Measurements from ENCODE around the gene VENTX. TPM values are rescaled to one million over a fixed set of nuclear protein-coding genes. Genes with fewer than 3 reads are reported as not detected.

Gene VENTX
- polyA plus RNA-seq, 1 donor (not counting 4 experiments of a cell fraction or from before 2014, with no cell fraction given) = not detected

- Histone ChIP-seq H3K9ac (ENCODE audit: control insufficient read depth, extremely low read depth, insufficient read depth, low read length) (no peak overlapping the region), H3K27ac (ENCODE audit: control insufficient read depth, insufficient read depth, low read length) (no peak overlapping the region), H4K20me1 (ENCODE audit: control insufficient read depth, extremely low read depth, insufficient read depth, low read length) (no peaks in the 10 kb centered on the region), H3K4me1 (ENCODE audit: control insufficient read depth, extremely low read depth, insufficient read depth, low read length) (no peaks in the 10 kb centered on the region), H3K27me3 (ENCODE audit: control insufficient read depth, extremely low read depth, insufficient read depth, low read length) (peaks cover 19% of the 10 kb centered on the region), H3K36me3 (ENCODE audit: control insufficient read depth in 2 of 2, extremely low read depth in 1 of 2, insufficient read depth in 2 of 2, low read length in 2 of 2) (no peaks in the 10 kb centered on the region), H3K4me3 (ENCODE audit: control insufficient read depth in 2 of 3, extremely low read depth in 1 of 3, insufficient read depth in 2 of 3, low read depth in 1 of 3, low read length in 3 of 3) (no peak overlapping the region), H2AFZ (ENCODE audit: control insufficient read depth, low read length) (no peak overlapping the region), H3K9me3 (ENCODE audit: control insufficient read depth, low read depth, low read length) (no peaks in the 10 kb centered on the region), H3K4me2 (ENCODE audit: control insufficient read depth, extremely low read depth, insufficient read depth, low read depth, low read length) (no peak overlapping the region), H3K9me1 (ENCODE audit: control insufficient read depth, extremely low read depth, insufficient read depth, low read length) (no peaks in the 10 kb centered on the region), H3K79me2 (ENCODE audit: control insufficient read depth, insufficient read depth, low read length) (no peaks in the 10 kb centered on the region)
- dilution Hi-C loops (cut with MboI; ENCODE audit: extremely low pct_ligation_motif_present, low sequenced_read_pairs) = no loop called here
- TF ChIP-seq CTCF (optimal IDR thresholded peaks at IDR 0.05 in 1 of 3, IDR thresholded peaks at IDR 0.05 in 1 of 3, conservative IDR thresholded peaks at IDR 0.05 in 1 of 3; ENCODE audit: extremely low read depth in 1 of 3, insufficient read depth in 2 of 3, low read length in 3 of 3) = no peak
- no peak for TF ChIP-seq EZH2 (IDR thresholded peaks at IDR 0.05; ENCODE audit: low read length)
- DNase-seq (ENCODE audit: low read depth, low spot score) (no peak), FAIRE-seq (no peak)
These were observed 34.6 kb upstream of the VENTX start for GRCh38 chr10:133202778-133203651.

- H3K79me2 ChIP-seq (ENCODE audit: control insufficient read depth, insufficient read depth, low read length) = no peaks in the 10 kb centered on the region
- no peak overlapping the region for H2AFZ ChIP-seq (ENCODE audit: control insufficient read depth, low read length)
- H3K36me3 ChIP-seq (ENCODE audit: control insufficient read depth in 2 of 2, extremely low read depth in 1 of 2, insufficient read depth in 2 of 2, low read length in 2 of 2) = no peaks in the 10 kb centered on the region
- no peak overlapping the region for H3K4me3 ChIP-seq (ENCODE audit: control insufficient read depth in 2 of 3, extremely low read depth in 1 of 3, insufficient read depth in 2 of 3, low read depth in 1 of 3, low read length in 3 of 3)
- FAIRE-seq (no peak), DNase-seq (ENCODE audit: low read depth, low spot score) (no peak)
- H3K9me1 ChIP-seq (ENCODE audit: control insufficient read depth, extremely low read depth, insufficient read depth, low read length) = no peaks in the 10 kb centered on the region
- H3K27me3 ChIP-seq (ENCODE audit: control insufficient read depth, extremely low read depth, insufficient read depth, low read length) = peaks cover 19% of the 10 kb centered on the region
- H3K9ac ChIP-seq (ENCODE audit: control insufficient read depth, extremely low read depth, insufficient read depth, low read length) = no peak overlapping the region
- no peaks in the 10 kb centered on the region for H4K20me1 ChIP-seq (ENCODE audit: control insufficient read depth, extremely low read depth, insufficient read depth, low read length)
- TF ChIP-seq EZH2 (IDR thresholded peaks at IDR 0.05; ENCODE audit: low read length) (no peak), CTCF (optimal IDR thresholded peaks at IDR 0.05 in 1 of 3, IDR thresholded peaks at IDR 0.05 in 1 of 3, conservative IDR thresholded peaks at IDR 0.05 in 1 of 3; ENCODE audit: extremely low read depth in 1 of 3, insufficient read depth in 2 of 3, low read length in 3 of 3) (no peak)
- no peak overlapping the region for H3K27ac ChIP-seq (ENCODE audit: control insufficient read depth, insufficient read depth, low read length)
- dilution Hi-C loops (cut with MboI; ENCODE audit: extremely low pct_ligation_motif_present, low sequenced_read_pairs) = no loop called here
- no peaks in the 10 kb centered on the region for H3K4me1 ChIP-seq (ENCODE audit: control insufficient read depth, extremely low read depth, insufficient read depth, low read length)
- no peak overlapping the region for H3K4me2 ChIP-seq (ENCODE audit: control insufficient read depth, extremely low read depth, insufficient read depth, low read depth, low read length)
- no peaks in the 10 kb centered on the region for H3K9me3 ChIP-seq (ENCODE audit: control insufficient read depth, low read depth, low read length)
These were observed 33.9 kb upstream of the VENTX start for GRCh38 chr10:133203652-133204195.
